HG02943 (cell line): Measurements from ENCODE around the gene MIB1.
"Not testable (repeated sequence)": the region's sequence is repeated elsewhere in the genome, so short reads cannot be mapped to it uniquely, and the experiment has no call there.

Experiments used
- ATAC-seq: cut with Tn5 transposase; IDR thresholded peaks from one replicate; pipeline ENCODE4 v1.9.1; 2021; ENCODE audit warnings: mild to moderate bottlenecking, low read depth, moderate library complexity; ENCODE audit not compliant: unreplicated experiment

The MIB1 gene

DNA sequence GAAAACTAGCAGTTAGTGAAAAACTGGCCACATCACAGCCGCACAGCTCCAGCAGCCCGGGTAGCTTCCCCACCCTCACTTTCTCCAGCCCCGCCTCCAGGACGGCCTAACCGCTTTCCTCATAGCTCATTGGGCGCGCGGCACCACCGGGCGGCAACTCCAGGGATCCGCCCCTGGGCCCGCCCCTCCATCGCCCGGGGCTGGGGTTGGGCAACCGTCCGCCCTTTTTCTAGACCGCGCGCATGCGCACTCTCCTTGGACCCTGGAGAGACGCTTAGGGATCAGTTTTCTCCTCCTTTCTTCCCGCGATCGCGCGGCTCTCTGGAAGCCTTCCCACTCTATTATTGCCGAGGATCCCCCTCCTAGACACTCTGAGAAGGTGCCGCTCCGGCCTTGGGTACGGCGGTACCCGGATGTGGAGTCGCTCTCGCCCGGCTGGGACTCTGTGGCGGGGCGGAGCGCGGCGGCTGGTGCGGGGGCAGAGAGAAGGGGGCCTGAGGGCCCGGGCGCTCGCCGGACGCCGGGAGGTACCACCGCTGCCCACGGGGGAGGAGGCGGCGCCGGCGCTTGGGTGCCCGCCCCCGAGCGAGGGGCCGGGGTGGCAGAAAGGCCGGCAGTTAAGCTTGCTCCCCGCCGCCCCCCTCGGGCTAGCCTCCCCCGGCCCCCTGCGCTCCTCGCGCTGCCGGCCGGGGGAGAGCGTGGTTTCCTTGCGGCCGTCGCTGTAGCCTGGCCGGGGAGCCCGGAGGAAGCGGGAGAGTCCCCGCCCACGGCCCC is at the start of gene MIB1:
Gene MIB1, plus strand, starts transcription at position 255 of the 774 bp plus-strand sequence. CDS start 792 bp downstream, outside the sequence.
- peak; percentile 94 for ATAC-seq

DNA sequence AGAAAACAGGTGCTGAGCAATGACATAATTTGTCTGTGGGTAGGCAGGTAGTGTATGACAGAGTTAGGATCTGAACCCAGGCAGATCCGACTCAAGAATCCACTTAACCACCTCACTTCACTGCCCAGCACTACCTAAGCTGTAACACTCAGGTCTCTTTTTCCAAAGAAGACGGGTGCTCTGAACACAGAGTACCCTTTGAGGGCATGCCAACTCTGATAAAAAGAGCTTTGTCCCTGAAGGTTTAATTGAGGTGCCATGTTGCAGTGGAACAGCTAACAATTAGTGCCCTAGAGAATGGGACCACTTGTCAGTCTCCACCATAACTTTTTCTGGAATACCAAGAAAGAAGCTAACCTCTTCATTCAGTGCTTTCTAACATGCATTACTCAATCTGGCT is 47.3 kb upstream of the MIB1 start:
- no peak for ATAC-seq

DNA sequence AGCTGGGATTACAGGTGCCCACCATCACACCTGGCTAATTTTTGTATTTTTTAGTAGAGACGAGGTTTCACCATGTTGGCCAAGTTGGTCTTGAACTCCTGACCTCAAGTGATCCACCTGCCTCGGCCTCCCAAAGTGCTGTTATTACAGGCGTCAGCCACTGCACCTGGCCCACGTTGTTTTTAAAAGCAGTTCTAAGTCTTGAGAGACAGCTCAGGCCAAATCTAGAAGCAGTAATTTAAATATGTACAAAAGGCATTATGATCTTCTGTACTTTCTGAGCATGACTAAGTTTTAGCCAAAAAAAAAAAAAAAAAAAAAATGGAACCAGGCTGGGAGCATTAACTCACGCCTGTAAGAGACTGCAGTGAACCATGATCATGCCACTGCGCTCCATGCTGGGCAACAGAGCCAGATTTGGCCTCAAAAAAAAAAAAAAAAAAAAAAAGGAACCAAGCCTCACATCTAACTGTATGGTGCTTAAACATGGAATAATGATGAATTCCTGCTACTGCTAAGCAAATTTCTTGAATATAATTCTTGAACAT is 40.0 kb upstream of the MIB1 start:
- ATAC-seq: no peak

DNA sequence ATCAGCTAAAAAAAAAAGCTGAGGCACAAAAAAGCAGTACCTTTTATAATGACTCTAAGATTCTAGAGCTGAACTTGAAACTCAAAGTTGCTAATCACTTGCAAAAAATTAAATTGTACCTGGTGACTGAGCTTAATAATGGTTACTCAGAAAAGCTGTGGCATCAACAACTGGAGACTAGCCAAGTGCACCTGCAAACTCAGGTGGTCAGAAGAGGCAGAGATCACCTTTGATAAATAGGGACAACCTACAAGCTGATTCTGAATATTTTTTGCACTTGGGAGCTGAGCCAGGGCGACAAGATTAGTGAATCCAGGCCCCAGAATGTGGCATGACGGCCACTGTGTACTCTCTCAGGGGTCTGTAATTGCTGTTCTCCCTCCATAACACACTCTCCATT is 39.0 kb upstream of the MIB1 start:
- no peak for ATAC-seq

DNA sequence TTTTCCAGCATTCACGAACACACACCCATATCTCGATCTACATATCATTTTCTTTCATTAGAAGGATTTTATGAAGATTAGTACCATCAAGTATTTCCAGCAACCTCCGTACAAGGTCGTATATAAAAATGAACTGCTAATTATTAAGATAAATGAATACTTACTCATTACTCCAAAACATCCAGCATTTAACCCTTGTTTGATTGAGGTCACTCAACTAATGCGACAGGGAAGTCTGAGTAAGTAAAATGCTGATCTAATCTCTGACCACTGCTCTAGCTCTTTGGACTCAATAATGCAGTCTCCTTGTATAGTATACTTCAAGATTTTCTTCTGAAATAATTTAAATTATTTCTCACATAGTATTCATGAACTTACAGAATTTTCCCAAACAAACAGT is 38.0 kb upstream of the MIB1 start:
- ATAC-seq: no peak

DNA sequence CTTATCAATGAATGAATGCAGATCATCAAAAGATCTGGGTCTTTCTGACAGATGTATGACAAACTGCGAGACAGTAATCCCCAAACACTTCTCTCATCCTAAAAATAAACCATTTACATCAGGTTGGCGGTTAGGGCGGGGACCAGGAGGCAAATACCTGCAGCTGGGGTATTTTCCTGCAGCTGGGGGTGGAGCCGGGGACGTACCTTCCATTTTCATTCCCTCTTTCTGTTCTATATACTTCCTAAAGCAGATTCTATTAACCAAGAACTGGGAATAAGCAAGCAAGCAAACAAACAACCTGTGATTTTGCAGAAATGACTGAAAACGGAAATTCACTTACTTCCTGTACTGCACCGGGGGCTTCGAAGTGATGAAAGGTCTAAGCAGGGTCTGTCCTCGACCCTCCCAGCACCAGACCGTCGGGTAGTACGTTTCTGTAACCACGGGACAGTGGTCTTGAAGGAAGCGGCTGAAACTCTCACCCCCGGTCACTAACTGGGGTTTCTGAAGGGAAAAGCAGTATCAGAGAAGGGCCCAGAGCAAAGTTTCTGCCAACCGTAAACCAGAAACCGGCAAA is 37.3 kb upstream of the MIB1 start:
- peak; percentile 16 for ATAC-seq

DNA sequence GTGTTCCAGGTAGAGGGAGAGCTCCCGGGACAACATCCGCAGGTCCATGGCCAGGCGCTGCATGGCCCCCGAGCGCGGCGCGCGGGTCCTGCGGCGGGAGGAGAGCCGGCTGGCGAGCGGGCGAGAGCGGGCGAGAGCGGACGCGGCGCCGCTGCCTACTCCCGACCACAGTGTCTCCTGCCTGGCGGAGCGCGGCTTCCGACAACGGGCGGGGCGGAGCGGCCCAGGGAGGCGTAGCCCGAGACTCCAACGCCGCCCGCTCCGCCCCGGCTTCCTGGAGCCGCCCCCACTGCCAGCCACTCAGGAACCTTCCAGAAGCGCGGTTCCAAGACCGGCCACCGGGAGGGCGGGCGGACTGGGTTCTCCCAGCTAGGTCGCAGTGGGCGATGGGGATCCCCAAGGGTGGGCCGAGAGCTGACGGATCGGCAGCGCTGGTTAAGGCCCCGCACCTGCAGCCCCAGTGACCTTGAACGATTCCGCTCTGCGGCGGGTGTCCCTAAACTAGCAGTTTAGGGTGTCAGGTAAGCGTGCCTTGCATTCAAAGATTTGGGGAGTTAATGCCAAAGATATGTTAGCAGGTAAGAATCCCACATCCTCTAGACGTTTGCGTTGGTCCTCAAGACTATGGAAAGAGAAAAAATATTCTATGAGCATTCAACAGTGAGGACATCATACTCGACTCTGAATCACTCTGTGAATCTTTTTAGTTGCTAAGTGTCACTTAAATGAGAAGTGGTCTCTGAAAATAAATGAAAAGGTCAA is 35.8 kb upstream of the MIB1 start, which contains the start of gene ABHD3:
Gene ABHD3, minus strand, starts transcription at position 172 of the 762 bp plus-strand sequence. Its CDS starts 109 bp downstream, at position 63.
- ATAC-seq: peak; percentile 88

DNA sequence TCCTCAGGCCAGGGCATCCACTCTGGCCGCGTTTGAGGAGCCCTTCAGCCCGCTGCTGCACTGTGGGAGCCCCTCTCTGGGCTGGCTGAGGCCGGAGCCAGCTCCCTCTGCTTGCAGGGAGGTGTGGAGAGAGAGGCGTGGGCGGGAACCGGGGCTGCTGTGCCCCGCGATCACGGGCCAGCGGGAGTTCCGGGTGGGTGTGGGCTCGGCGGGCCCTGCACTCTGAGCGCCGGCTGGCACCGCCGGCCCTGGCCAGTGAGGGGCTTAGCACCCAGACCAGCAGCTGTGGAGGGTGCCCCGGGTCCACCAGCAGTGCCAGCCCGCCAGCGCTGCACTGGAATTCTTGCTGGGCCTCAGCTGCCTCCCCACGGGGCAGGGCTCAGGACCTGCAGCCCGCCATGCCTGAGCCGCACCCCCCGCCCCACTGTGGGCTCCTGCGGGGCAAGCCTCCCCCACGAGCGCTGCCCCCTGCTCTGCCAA is 34.2 kb upstream of the MIB1 start:
- ATAC-seq: no peak

DNA sequence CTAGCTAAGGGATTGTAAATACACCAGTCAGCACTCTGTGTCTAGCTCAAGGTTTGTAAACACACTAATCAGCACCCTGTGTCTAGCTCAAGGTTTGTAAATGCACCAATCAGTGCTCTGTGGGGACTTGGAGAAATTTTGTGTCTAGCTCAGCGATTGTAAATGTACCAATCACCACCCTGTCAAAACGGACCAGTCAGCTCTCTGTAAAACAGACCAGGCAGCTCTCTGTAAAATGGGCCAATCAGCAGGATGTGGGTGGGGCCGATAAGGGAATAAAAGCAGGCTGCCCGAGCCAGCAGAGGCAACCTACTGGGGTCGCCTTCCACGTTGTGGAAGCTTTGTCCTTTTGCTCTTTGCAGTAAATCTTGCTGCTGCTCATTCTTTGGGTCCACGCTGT is 33.5 kb upstream of the MIB1 start:
- ATAC-seq: not testable (repeated sequence)

DNA sequence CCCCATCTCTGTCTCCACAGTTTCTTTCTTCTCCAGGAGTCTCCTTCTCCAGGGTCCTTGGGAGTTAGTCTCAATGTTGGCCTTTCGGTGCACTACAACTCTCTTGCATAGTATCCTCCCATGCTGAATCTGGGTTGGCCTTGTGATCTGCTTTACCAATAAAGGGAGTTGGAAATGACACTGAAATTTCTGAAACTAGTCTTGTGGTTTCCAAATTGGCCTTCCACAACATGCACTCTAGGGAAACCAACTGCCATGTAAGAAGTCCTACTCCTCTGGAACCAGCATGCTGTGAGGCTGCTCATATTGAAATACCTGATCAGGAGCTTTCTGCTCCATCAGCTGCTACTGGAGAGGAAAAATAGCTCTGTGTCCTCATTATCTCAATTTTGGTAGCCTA is 26.1 kb upstream of the MIB1 start:
- ATAC-seq: no peak

DNA sequence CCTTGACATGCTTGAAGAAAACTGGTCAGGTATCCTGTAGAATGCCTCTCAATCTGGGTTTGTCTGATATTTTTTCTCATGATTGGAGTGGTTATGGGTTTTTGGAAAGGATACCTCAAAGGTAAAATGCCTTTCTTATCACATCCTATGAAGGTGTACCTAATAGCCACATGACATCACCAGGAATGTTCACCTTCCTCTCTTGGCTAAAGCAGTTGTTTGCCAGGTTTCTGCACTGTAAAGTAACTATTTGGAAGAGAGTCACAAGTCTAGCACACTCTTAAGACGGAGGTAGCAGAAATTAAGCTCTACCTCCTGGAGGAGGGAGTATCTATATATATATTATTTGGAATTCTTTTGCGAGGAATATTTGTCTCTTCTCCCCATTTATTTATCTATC is 17.9 kb upstream of the MIB1 start:
- ATAC-seq: no peak

DNA sequence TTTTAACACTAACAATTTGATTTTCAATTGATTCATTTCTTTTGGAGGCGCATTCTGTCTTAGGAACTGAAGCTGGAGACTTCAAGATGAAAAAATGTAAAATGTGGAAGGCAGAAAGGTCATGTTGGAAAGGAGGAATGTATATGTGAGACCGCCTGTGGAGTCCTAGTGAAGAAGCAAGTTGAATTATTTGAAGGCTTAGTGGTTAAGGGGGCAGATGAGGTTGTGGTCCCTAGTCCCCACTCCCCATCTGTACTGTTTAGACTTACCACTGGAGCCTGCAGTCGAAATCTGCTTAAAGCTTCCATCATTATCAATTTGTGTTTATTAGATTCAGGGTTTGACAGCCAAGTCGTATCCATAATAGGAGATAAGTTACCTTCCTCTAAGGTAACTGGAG is 15.4 kb upstream of the MIB1 start:
- no peak for ATAC-seq

DNA sequence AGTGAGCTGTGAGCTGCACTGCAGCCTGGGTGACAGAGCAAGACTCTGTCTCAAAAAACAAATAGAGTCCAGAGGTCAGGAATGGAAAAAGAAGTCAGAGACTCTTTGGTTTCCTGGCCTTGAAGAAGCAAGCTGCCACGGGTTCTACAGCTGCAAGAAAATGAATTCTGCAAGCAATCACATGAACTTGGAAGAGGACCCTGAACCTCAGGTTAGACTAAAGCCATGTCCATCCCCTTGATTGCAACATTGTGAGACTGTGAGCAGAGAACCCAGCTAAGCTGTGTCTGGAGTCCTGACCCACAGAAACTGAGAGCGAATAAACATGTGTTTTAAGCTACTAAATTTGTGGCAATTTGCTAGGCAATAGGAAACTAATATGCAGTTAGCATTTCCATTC is 12.9 kb upstream of the MIB1 start:
- no peak for ATAC-seq

DNA sequence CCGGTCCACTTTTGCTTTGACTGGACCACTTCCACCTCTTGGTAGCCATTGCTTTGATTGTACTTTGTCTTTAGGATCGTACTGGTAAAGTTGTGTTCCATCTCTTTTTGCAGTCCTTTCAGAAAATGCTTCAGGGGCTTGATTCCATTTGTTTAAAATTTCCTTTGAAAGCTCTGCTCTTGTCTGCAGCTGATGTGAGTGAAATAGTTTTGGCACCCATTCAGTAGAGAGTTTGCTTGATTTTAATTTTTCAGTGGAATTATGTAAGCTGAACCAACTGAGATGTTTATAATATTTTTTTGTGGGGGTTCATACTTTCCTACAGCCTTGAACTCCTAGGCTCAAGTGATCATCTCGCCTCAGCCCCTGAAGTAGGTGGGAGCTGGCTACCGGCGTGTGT is 7.6 kb upstream of the MIB1 start:
- no peak for ATAC-seq

DNA sequence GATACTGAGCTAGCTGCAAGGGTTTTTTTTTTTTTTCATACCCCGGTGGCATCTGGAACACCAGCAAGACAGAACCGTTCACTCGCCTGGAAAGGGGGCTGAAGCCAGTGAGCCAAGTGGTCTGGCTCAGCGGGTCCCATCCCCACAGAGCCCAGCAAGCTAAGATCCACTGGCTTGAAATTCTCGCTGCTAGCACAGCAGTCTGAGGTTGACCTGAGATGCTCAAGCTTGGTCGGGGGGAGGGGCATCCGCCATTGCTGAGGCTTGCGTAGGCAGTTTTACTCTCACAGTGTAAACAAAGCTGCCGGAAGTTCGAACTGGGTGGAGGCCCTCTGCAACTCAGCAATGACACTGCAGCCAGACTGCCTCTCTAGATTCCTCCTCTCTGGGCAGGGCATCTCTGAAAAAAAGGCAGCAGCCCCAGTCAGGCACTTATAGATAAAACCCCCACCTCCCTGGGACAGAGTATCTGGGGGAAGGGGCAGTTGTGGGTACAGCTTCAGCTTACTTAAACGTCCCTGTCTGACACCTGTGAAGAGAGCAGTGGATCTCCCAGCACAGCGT is 5.1 kb upstream of the MIB1 start:
- ATAC-seq: no peak

DNA sequence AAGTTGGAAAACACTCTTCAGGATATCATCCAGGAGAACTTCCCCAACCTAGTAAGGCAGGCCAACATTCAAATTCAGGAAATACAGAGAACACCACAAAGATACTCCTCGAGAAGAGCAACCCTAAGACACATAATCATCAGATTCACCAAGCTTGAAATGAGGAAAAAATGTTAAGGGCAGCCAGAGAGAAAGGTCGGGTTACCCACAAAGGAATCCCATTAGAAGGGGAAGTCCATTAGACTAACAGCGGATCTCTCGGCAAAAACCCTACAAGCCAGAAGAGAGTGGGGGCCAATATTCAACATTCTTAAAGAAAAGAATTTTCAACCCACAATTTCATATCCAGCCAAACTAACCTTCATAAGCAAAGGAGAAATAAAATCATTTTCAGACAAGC is 3.7 kb upstream of the MIB1 start:
- ATAC-seq: not testable (repeated sequence)

DNA sequence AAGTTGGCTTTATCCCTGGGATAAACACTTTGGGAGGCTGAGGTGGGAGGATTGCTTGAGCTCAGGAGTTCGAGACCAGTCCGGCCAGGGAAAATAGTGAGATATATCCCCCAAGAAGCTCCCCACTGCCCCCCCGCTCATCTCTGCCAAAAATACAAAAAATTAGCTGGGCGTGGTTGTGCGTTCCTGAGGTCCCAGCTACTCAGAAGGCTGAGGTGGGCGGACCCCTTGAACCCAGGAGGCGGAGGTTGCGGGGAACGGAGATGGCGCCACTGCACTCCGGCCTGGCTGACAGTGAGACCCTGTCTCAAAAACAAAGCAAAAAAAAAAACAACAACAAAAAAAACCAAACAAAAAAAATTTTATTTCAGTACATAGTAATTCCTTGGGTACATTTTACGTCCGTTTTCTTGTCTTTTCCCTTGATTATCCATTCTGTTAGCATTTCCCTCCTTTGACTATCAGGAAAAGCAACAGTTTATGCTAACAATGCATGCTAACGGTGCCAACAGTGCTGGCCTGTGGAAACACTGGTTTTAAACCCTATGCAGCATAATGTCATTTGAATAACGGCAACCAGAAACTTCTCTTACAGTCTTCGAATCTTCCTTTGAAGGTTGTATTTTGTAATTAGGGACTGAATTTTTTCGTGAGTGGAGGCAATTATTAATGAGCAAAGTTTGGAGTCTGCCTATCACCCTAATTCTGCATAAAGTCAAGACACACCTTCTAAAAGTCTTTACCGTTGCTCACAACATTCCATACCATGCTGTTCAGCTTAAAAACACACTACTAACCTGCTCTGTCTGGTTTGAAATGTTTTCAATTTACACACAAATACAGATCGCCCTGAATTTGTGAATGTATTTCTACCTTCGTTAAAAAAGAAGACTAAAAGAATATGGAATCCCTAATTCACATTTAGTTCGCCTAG is 721 bp upstream of the MIB1 start:
- peak; percentile 4 for ATAC-seq

DNA sequence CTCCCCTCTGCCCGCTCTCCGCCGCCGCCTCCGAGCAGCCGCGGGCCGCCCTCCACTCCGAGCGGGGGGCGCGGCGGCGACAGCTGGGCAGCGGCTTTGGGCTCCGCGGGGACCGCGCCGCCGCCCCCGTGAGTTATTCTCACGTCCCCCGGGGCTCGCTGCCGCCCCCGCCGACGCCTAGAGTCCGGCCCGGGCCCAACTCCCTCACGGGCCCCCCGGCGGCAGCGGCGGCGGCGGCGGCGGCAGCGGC is 645 bp downstream of the MIB1 start:
- ATAC-seq: no peak

DNA sequence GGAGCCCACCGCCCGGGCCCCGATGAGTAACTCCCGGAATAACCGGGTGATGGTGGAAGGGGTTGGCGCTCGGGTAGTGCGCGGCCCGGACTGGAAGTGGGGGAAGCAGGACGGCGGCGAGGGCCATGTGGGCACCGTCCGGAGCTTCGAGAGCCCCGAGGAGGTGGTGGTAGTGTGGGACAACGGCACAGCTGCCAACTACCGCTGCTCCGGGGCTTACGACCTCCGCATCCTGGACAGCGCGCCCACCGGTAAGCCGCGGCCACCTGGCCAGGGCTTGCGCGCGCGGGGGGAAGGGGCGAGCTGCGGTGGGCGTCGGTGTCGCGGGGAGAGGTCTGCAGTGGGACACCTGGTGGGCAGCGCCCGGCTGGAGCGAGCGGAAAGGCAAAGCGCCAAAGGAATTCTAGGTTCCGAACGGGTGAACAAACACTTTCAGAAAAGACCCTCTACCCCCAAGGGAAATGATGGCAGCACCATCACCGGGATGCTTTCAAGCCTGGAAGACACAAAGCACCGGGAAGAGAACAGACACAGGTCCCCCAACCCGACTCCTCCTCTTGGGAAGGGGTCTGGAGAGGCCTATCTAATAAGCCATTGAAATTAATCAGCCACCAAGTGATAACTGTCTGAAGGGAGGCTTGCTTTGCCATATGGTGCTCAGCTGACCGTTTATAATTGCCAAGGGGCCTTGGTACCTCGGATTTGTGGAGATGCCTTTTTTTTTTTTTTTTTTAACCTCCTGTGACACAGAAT is 1.1 kb downstream of the MIB1 start:
- ATAC-seq: peak; percentile 19
